HG03460 (cell line): ENCODE results near the gene ADGRG7.
"Not testable (repeated sequence)": the region's sequence is repeated elsewhere in the genome, so short reads cannot be mapped to it uniquely, and the experiment has no call there.

ENCODE experiments used
- ATAC-seq: cut with Tn5 transposase; IDR thresholded peaks from one replicate; pipeline ENCODE4 v1.9.1; 2021; ENCODE audit not compliant: unreplicated experiment

Gene ADGRG7

GRCh38 chr3:100641471-100642032, 32.2 kb downstream of the ADGRG7 start:
- ATAC-seq = peak; percentile 88

DNA sequence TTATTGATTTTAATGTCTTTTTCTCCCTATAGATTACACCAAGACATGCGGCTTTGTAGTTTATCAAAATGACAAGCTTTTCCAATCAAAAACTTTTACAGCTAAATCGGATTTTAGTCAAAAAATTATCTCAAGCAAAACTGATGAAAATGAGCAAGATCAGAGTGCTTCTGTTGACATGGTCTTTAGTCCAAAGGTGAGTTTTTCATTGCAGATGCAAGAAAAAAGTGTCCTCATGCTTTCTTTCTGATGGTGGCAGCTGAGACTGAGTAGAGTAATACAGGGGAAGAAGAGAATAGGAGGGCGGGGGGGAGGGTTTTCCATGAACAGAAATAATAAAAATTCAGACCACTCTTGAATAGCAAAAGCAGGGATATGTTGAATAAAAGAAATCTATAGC, 36.5 kb downstream of the ADGRG7 start:
- ATAC-seq = no peak

- ATAC-seq = no peak
Measured at GRCh38 chr3:100647171-100647570, 37.8 kb downstream of the ADGRG7 start.

DNA sequence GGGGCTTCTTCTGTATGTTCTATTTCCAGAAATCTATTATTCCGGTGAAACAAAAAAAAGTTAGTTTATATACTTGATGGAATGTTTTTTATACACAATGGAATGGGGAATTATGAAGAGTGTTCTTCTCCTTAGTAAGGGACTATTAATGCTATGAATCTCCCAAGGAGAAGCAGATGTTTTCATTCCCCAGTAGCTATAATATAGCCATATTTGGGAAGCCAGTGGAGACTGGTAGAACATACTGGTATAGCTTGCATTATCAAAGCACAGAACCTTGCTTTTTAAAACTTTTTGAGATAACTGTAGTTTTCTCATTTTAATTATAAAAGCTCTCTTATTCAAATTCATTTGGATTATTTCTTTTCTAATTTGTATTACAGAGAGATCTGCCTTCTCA, 38.3 kb downstream of the ADGRG7 start:
- ATAC-seq = no peak

DNA sequence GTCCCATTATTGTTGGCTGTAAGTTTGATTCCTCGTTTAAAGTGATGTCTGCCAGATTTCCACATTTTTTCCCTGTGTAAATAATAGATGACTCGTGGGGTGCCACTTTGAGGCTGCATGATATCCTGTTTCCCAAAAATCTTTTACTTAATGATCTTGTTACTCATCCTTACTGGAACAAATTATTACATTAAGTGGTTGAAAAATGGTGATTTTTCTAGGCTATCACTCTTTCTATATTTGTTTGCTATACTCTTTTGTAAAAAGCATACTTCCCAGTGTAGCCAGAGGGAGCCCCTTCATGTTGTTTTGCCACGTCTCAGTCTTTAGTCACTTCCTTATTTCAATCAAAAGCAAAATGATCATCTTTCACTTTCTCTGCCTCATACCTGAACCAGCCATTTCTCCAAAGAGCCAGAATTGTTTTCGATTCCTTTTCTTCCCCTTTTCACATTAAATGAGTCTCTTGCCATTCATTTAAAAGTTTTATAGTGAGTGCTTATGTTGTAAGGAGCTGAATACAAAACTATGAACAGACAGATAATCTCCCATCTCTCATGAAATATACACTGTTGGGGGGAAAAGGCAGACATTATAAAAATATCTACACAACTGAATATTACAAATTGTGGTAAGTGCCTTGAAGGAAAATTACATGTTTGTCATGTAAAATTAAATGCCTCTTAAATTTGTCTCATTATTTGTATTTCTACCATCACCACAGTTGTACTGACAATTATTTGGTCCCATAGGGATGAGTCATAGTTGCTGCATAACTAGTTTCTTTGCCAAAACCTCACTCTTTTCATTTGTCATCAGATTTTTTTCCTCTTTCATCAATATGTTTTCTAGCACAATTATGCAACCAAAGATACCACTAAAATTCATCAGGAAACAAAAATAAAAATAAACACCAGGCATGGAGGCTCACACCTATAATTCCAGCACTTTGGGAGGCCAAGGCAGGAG, 41.5 kb downstream of the ADGRG7 start:
- ATAC-seq = peak; percentile 98

- ATAC-seq = no peak
Measured at GRCh38 chr3:100653604-100654294, 44.3 kb downstream of the ADGRG7 start.

- no peak for ATAC-seq
Measured at GRCh38 chr3:100656945-100657344, 47.5 kb downstream of the ADGRG7 start.

GRCh38 chr3:100661294-100661693, 51.9 kb downstream of the ADGRG7 start:
- ATAC-seq = not testable (repeated sequence)

DNA sequence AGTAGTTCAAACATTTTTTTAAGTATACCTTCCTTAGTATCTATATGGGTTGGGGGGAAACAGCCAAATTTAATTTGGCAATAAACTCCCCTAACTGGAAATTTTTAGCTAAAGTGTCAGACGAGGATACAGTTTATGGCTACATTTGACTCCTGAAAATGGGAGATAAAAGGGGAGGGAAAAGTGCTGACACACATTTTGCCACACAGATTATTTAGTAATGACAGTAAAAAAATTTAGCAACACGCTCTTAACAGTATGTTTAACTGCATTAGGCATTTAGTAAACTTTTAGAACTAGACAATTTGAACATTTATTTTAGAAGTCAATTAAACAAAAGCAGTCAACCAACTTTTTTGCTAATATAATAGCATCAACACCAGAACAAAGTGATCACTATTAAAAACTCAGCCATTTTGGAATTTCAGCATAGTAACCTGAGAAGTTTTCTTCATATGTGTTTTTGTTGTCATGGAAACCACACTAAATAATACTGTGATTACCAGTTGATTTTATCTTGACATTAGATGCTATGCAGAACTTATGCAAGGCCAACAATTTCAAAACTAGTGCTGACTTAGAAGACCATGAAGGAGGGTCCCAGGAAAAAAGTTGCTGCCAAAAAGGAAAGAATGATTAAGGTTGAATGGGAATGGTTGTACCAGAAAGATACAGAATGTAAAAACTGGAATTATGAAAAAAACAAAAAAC, 52.9 kb downstream of the ADGRG7 start:
- ATAC-seq = no peak

GRCh38 chr3:100665230-100665629, 55.8 kb downstream of the ADGRG7 start:
- ATAC-seq = no peak

DNA sequence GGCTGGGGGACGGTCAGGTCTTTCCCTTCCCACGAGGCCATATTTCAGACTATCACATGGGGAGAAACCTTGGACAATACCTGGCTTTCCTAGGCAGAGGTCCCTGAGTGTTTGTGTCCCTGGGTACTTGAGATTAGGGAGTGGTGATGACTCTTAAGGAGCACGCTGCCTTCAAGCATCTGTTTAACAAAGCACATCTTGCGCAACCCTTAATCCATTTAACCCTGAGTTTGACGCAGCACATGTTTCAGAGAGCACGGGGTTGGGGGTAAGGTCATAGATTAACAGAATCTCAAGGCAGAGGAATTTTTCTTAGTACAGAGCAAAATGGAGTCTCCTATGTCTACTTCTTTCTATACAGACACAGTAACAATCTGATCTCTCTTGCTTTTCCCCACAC, 57.3 kb downstream of the ADGRG7 start:
- not testable (repeated sequence) for ATAC-seq

GRCh38 chr3:100667316-100667715, 57.9 kb downstream of the ADGRG7 start:
- not testable (repeated sequence) for ATAC-seq

DNA sequence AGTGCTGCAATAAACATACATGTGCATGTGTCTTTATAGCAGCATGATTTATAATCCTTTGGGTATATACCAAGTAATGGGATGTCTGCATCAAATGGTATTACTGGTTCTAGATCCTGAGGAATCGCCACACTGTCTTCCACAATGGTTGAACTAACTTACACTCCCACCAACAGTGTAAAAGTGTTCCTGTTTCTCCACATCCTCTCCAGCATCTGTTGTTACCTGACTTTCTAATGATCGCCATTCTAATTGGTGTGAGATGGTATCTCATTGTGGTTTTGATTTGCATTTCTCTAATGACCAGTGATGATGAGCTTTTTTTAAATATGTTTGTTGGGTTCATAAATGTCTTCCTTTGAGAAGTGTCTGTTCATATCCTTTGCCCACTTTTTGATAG, 61.6 kb downstream of the ADGRG7 start:
- not testable (repeated sequence) for ATAC-seq

- ATAC-seq = no peak
Measured at GRCh38 chr3:100681496-100681895, 72.1 kb downstream of the ADGRG7 start.

DNA sequence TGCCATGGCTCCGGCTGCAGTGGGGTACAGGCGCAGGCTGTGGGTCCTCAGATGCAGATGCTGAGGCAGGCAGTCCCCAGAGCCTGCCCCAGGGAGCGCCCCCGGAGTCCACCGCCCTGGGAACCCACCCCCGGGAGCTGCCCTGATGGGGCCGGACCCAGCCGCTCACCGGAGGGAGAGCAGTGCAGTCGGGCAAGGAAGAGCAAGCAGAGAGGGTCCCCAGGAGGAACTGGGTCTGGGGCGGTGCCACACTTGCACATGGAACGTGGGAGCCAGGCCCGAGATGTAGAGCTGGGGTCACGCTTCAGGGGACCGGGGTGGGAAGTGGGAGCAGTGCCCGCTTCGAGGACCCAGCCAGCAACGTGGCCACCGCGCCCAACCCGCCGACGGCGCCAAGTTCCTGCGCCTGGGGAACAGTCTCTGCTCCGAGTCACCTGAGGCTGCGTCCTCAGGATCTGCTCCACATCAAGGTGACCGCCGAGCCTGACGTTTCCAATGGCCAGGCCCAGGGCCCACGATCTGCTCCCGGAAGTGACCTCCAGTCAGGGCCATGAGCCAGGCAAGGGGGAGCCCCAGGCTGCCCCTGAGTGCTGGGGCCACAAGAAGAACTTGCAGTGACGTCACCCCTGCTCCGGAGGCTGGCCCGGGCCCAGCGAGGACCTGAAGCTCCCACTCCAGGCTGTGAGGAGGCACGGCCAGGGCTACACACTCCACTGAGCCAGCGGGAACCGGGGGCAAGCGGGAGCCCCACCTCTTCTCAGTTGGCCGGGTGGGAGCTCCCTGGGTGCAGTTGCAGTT, 72.9 kb downstream of the ADGRG7 start:
- no peak for ATAC-seq

- ATAC-seq = no peak
Measured at GRCh38 chr3:100682854-100683760, 73.7 kb downstream of the ADGRG7 start.

DNA sequence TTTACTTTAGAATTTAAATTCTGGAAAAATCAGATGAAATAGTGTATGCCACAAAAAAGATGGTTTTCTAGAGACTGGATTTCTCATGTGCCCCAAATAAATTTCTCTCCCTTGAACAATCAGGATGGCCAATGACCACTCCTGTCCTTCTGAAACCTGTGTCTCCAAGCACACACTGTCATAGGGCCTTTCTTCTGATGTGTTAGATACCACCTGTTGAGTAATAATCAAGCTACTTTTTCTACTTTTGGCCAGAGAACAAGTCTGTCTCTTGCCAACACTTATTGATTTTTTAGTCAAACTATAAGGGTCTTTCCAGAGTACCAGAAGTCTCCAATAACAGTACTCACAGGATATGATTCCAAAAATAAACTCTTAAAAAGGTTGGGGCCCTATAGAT, 83.8 kb downstream of the ADGRG7 start:
- ATAC-seq = no peak

DNA sequence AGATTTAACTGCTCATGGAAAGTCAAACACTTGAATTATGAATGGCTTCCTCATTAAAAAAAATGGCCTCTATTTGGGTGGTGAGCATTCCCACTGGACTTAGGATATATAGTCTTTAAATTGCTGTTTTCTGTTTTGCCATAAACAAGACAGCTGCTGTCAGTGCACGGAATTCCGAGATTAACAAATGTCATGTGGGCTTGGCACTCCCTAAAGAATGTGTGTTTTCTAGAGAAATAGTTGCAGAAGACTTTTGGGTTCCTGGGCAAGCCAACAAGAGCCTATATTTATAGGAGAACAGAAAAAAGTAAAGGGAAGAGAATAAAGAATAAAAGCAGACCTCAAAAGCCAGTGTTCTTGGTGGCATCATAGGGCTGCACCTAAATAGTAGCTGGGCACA, 86.3 kb downstream of the ADGRG7 start:
- ATAC-seq = no peak

GRCh38 chr3:100696161-100696560, 86.8 kb downstream of the ADGRG7 start:
- ATAC-seq = no peak
